Measurements from ENCODE around the gene TTC9.

Gene TTC9

GRCh38 chr14:70653662-70654061, 11.9 kb downstream of the TTC9 start:
- TF ChIP-seq, protein P1, sequence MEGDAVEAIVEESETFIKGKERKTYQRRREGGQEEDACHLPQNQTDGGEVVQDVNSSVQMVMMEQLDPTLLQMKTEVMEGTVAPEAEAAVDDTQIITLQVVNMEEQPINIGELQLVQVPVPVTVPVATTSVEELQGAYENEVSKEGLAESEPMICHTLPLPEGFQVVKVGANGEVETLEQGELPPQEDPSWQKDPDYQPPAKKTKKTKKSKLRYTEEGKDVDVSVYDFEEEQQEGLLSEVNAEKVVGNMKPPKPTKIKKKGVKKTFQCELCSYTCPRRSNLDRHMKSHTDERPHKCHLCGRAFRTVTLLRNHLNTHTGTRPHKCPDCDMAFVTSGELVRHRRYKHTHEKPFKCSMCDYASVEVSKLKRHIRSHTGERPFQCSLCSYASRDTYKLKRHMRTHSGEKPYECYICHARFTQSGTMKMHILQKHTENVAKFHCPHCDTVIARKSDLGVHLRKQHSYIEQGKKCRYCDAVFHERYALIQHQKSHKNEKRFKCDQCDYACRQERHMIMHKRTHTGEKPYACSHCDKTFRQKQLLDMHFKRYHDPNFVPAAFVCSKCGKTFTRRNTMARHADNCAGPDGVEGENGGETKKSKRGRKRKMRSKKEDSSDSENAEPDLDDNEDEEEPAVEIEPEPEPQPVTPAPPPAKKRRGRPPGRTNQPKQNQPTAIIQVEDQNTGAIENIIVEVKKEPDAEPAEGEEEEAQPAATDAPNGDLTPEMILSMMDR (IDR thresholded peaks at IDR 0.05; ENCODE audit: low read depth, low read length): no peak
- DNase-seq (ENCODE audit: low read depth in 2 of 2): no peak
- H3K4me3 ChIP-seq (replicated peaks in 1 of 2; ENCODE audit: low read depth in 2 of 2, low read length in 2 of 2): no peak overlapping the region

DNA sequence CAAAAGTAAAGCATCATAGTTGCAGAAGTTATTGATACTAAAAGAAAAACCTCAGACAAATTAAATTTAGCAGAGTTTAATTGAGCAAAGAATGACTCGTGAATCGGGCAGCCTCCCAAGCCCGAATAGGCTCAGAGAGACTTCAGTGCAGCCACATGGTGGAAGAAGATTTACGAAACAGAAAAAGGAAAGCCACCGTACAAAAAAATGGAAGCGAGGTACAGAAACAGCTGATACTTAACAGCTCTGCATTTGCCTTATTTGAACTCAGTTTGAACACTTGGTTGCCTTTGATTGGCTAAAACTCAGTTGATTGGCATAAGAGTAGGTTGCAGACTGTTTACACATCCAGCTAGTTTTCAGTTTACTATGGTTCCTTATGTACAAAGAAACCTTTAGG, 12.9 kb downstream of the TTC9 start:
- DNase-seq (ENCODE audit: low read depth in 2 of 2): no peak
- H3K4me3 ChIP-seq (replicated peaks in 1 of 2; ENCODE audit: low read depth in 2 of 2, low read length in 2 of 2): no peak overlapping the region
- TF ChIP-seq, protein P1 (IDR thresholded peaks at IDR 0.05; ENCODE audit: low read depth, low read length): no peak

DNA sequence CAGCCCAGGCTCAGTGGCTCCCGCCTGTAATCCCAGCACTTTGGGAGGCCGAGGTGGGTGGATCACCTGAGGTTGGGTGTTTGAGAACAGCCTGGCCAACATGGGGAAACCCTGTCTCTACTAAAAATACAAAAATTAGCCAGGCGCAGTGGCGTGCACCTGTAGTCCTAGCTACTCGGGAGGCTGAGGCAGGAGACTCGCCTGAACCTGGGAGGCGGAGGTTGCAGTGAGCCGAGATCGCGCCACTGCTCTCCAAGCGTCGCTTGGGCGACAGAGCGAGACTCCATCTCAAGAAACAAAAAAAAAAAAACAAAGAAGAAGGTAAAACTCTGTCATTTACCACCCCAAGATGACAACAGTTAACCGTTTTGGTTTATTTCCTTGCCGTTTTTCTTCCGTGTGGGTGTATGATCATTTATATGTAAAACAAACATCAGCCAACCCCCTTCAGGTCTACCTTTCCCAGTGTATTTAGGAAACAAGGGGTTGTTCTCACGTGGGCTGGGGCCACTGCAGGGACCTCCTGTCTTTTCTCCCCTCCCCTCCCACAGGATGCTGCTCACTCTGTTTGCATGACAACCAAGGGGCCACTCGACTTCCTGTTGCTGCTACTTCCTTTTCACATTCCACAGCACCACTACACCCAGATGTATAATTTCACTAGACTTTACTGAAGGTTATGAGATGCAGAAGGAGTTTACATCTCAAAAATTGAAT, 13.6 kb downstream of the TTC9 start:
- no peak for DNase-seq (ENCODE audit: low read depth in 2 of 2)
- H3K4me3 ChIP-seq (replicated peaks in 1 of 2; ENCODE audit: low read depth in 2 of 2, low read length in 2 of 2): no peak overlapping the region
- TF ChIP-seq, protein P1 (IDR thresholded peaks at IDR 0.05; ENCODE audit: low read depth, low read length): no peak

- TF ChIP-seq, protein P1 (IDR thresholded peaks at IDR 0.05; ENCODE audit: low read depth, low read length): no peak
- no peak for DNase-seq (ENCODE audit: low read depth in 2 of 2)
- H3K4me3 ChIP-seq (replicated peaks in 1 of 2; ENCODE audit: low read depth in 2 of 2, low read length in 2 of 2): no peak overlapping the region
Measured at GRCh38 chr14:70658899-70659298, 17.2 kb downstream of the TTC9 start.

DNA sequence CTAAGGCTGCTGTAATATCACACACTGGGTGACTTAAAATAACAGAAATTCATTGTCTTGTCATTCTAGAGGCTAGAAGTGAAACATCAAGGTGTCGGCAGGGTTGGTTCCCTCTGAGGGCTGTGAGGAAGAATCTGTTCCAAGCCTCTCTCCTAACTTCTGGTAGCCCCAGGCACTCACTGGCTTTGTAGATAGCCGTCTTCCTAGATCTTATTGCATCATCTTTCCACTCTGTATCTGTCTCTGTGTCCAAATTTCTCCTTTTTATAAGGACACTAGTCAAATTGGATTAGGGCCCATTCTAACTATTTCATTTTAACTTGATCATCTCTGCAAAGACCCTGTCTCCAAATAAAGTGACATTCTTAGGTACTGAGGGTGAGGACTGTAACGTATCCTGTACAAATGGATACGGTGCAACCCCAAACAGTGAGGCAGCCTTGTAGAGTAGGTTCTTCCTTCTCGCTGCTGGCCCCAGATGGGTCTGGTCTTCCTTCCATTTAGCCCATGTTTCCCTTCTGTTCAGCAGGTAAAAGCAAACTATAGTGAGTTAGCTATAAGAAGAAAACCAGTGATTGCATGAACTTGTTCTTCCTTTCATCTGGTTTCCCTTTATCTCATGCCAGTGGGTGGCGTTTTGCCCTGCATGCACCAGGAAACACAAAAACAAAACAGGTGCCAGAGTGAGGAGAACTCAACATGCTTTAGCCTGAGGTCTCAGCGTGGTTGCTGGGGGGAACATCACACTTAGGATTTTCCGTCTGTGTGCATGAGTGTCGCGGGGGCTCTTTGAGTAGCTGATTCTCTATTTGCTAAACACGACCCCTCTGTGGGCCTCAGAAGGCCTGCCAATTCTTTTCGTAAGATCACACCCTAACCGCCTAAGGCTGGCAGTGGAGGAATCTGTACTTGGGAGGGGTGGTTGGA, 19.5 kb downstream of the TTC9 start:
- TF ChIP-seq, protein P1 (IDR thresholded peaks at IDR 0.05; ENCODE audit: low read depth, low read length): no peak

GRCh38 chr14:70662080-70662479, 20.4 kb downstream of the TTC9 start:
- no peak overlapping the region for H3K4me3 ChIP-seq (replicated peaks in 1 of 2; ENCODE audit: low read depth in 2 of 2, low read length in 2 of 2)
- TF ChIP-seq, protein P1 (IDR thresholded peaks at IDR 0.05; ENCODE audit: low read depth, low read length): no peak
- no peak for DNase-seq (ENCODE audit: low read depth in 2 of 2)

More for the DNA sequence above, 19.5 kb downstream of the TTC9 start:
- H3K4me3 ChIP-seq (replicated peaks in 1 of 2; ENCODE audit: low read depth in 2 of 2, low read length in 2 of 2): no peak overlapping the region
- DNase-seq (ENCODE audit: low read depth in 2 of 2): no peak

All from cardiac fibroblast (primary cell).